ENCODE measurements around the gene PCDH9.

Gene PCDH9

DNA sequence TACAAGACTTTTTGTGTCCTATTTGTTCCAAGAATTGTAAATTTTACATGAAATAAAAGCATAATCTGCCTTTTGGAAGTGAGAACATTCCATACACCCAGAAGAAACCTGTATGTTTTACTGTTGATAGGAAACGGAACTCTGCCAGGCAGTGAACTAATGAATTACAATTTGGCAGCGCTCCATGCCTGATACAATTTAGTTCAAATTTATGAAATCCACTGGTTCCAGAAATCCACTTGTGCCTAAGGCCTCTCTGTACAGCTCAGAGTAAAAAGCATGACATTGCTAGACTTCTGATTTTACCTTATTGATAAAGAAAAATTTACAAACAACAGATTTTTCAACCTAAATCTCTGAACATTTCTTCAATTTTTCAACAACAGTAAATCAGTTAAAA lies 78.1 kb downstream of the PCDH9 start:
- no peak for DNase-seq

DNA sequence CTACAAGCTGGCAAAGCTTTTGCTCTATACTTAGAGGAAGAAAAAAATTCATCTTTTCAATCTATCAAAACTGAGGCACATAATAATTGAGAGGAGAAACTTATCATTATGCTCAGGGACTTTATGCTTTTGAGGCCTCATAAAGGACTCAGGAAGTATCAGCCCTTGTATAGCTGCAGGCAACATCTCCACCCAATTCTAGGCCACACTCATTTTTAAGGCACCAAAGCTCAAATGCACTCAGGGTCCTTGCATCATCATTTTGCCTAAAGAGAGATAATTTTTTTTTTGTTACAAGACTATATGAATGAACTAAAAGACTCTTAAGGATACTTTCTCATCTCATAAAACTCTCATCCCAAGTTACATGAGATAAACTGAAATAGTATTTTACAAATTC lies 78.5 kb downstream of the PCDH9 start:
- no peak for DNase-seq

DNA sequence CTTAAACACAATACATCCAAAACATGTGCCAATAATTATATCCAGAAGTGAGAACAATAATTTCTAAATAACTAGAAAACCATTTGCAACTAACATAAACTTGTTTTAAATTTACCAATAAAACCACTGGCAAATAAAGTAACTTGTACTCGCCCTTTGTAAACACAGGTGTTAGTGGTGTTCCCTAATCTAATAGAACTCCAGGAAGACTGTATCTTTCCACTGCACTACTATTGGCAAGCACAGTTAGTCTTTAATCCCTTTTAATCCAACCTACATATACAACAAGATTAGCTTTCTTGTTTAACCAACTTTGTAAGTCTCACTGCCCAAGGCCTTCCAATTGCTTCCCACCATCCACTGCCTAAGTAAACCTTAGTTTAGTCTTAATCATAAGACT lies 79.5 kb downstream of the PCDH9 start:
- DNase-seq: no peak

DNA sequence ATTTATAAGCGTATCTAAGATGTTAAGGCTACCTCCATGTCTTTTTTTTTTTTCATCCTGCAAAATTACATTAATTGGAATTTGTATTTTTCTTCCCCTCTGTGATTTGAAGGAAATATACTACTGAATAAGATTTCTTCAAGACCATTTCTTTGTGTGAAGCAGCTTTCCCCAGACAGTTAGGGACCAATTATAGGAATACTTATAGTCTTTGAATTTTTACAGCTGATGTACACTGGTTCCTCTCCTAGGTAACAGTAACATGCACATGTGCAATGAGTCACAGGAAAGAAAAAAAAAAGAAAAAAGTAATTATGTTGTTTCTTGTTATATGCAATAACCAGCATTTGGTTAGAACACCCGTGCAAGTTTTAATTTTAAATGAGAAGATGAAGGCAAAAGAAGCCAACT lies 82.0 kb downstream of the PCDH9 start:
- no peak for DNase-seq

DNA sequence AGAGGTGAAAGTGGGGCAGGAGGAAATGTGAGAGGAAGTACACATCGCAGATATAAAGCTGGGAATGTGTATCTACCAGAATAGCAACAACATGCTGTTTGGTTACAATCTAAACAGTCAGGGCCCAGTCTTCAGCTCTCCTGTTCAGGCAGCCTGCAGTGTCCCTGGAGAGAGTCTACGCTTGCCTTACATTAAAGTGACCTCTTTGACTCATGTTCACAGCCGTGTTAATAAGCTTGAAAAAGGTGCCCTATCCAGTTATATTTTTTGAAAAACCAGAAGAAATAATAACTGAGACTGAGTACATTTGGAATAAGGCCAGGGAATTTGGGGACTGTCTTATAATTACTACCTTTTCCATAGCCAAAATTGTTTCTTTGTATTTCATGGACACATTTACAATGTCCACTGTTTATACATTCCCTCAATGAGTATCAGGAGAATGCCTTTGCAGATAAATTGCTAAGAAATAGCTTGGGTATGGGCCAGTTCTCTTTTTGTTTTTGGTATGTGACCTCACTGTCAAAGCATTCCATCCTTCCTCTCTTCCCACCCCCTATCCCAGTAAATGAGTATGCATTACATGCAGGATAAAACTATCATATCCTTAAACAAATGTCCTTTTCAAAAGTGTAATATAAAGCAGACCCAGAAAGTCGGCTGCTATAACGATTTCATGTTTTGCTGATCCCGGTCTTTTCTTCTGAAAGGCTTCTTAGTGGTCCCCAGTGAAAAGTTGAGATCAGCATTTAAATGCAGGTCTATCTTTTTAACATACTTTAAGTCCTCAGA lies 82.6 kb downstream of the PCDH9 start:
- no peak for DNase-seq

DNA sequence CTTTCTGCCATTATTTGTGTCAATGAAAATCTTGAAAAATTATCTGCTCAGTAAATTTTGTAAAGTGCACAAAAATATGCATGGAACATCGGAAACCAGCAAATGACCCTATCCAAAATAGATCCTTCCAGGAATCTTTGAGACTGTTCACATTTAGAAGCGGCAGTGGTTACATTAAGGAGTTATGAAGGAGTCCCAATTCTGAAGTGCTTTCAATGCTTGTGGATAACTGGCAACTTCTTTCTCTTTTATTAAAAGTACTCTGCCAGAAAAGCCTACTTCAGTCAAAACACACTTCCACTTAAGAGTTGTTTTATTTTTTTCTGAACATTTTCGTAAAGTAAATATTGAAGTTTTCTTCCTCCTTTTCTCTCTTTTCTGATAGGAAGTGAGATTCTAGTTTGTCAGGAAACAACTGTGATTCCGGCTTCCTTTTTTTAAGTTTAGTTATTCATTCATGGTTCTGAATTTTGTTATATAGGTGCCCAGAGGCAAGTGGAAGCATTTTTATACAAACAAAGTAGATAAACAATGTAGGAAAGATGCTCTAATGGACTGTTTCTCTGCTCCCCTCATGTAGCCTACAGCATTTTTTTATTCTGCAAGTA lies 83.5 kb downstream of the PCDH9 start:
- no peak for DNase-seq

DNA sequence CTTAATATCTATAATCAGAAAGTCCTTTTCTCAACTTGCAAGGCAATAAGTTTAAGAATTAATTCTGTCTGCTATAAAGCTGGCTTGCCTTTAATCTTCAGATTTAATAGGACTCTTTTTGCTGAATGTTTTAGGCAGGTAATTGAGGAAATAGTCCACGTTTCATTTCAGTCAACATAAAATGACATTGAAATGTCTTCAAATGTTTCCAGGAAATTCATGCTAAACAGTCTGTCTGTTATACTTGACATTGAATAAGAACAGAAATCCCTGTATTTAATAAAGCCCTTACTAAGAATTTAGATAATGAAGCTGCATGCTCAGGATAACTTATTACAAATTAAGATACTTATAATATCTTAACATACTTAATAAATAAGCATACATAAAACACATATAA lies 84.2 kb downstream of the PCDH9 start:
- no peak for DNase-seq

DNA sequence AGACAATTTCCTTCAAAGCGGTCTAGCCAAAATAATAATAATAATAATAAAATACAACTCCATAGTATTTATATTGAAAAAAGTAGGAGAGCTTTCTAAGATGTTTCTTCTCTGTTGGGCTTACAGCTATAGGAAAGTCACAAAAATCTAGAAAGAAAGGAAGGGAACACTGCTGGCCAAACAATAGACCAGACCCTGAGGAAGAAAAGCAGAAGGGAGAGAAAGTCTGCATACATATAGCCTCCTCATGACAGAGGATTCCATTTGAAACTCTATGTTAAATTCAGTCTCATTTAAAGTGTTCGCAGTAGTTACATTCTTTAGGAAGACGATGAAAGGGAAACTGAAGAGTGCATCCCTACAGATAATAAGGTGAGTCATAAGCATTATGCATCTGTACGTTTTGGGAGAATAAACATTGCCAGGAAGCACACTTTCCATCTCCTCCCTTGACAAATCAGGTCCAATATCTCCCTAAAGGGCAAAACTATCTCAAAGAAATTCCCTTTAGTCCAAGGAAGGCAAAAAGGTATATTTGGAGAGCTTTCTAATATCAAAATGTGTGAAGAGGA lies 86.5 kb downstream of the PCDH9 start:
- DNase-seq: no peak

DNA sequence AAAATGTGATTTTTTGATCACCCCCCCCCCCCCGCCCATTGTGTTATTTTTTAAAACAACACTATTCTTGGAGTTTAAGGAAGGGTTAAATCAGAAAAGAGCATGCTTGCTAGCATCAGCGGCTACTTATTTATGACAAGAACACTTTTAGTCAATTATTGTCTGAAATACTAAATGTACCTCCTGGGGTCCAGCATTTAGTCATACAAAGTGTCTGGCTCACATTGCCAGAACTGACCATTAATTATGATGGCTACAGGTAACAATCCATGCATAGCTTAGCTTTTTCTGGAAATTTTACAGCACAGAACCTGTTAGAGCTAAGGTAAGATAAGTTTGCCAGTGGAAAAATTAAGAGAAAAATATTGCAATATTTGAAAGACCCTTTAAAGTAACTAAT lies 90.1 kb downstream of the PCDH9 start:
- no peak for DNase-seq

DNA sequence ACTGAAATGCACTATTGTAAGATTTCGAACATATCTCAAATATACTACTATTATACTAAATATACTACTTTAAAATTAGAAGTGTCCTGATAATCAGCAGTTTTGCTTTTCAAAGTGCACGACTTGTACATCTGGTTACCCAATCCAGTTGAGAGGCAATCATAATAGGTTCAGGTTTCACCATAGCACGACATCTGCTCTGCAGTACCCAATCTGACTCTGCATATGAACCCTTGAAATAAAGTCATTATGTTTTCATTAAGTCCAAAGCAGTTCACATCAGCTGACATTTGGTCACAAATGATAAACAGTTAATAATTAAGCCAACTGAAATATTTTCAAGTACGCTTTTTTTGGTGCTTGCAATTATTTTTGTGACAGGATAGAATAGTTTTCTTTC lies 90.6 kb downstream of the PCDH9 start:
- DNase-seq: no peak

DNA sequence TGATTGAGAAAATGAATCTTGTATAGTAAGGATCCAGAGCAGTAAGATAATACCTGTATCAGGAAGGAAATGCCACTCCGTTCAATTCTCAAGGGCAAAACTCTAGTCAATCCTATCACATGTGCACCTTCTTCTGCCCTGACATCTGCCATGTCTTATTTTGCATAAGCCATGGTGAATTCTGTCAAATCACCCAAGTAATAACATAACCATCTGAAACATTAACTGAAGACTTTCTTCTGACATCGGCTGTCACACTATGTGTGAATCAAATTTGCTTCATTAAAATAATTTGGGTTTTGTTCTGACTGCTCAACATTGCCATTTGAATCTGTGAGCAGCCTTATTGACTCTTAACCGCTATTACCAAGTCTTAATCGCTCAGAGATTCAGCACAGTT lies 91.2 kb downstream of the PCDH9 start:
- DNase-seq: no peak

DNA sequence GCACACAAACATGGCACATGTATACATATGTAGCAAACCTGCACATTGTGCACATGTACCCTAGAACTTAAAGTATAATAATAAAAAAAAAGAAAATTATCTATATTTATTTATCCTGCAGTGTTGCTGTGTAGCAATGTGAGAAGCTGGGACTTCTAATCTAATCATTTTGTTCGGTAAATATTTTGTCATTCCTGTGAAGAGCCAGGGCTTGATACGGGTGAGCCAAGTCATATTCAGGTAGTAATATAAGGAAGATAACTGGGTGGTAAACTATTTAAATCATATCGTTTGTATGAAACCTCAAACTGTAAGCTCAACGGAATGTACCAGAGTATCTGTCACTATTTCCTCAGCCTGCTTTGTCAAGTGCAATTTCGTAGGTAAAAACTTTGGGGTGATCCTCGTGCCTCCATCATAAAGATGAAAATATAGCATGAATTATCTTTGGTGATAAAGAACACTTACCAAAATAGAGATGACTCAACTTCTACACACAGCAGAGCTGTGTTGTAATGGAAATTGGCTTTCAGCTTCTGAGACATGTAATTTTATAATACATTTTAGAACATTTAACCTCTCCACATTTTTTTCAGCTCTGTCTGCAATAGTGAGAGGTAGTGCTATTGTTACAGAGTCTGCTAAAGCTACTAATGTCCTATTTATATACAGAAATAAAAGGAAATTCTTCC lies 92.9 kb downstream of the PCDH9 start:
- DNase-seq: no peak

DNA sequence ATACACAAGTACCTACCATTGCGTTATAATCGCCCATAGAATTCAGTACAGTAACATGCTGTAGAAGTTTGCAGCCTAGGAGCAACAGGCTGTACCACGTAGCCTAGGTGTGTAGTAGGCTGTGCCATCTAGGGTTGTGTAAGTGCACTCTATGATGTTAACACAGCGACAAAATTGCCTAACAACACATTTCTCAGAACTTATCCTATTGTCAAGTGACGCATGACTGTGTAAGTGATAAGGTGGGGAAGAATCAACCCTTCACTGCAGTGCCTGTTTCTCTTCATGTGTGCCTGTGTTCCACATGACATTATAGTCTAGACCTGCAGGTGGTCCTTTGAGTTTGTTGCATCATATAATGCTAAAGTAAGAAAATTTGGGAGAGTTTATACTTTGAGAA lies 94.0 kb downstream of the PCDH9 start:
- no peak for DNase-seq

DNA sequence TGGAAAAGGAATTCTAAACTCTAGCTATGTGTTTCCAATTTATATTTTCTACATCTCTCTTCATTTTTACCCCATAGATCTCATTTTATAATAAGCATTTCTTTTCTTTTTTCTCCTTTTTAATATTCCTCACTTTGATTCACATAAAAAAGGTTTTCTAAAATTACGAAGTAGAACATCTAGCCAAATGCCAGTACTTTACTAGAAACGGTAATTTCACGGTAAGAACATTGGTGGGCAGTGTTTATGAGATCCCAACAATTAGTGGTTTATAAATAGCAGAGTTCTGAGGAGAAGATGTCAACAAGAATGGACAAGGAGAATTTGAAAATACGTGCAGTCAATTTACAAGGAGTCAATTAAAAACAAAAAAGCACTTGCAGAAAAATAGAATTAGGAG lies 94.8 kb downstream of the PCDH9 start:
- no peak for DNase-seq

DNA sequence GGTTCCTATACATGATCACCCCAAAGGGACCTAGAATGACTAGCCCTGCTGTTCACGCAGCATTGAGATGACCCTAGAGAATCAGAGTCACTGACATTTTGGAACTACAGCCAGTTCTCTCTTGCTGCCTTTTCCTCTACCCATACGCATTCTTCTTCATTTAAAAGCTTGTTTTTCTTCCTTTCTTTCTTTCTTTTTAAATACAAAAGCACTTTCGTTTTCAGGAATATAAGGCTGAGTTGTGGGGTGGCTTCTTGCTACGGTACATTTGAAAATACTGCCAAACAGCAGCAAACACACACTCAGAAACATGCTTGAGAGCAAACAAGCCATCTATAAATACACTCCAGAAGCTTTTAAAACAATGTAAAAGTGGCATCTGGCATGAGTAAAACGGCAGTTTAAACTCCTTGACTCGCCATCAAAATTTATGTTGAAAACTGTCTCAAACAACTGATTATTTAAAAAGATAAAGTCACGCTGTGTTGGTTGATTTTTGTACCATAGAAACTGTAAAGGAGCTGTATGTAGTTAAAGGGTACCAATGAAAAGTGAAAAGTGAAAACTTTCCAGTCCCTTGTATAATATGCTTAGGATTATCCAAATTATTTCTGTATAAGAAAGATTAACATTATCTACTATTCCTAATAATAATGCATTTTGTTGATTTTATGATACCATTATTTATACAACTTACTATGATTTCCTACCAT lies 95.6 kb downstream of the PCDH9 start:
- peak; percentile 0 for DNase-seq

DNA sequence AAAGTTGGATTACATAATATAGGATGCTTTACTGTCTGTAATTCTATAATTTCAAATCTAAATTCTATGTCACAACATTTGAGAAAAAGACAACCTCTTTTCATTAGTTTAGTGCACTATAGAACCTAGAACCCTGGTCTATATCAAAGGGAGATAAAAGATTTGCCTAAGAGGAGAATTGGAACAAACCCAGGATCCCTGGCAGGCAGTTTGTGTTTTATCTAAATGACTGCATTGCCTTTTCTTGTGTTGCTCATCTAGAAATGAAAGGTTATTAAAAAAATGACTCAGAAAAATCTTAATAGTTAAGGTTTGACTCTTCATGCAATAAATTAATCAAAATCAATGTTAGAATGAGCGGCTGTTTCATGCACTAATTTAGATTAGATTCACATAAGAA lies 96.7 kb downstream of the PCDH9 start:
- DNase-seq: no peak

DNA sequence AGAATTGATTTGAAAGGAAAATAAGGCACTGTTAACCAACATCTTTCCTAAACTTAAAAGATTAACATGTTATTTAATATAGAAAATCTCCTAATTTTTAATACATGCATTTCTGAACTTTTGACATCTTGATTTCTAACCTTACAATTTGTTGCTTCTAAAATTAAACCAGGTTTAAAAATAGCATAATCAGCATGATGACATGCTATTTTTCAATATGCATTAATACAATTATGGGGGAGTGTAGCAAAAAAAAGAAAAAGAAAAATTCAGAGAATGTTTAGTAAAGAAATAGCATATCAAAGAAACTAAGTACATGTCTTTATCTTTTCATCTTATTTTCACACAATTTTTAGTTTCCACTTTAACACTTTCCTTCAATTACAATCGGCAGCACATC lies 98.7 kb downstream of the PCDH9 start:
- DNase-seq: no peak

DNA sequence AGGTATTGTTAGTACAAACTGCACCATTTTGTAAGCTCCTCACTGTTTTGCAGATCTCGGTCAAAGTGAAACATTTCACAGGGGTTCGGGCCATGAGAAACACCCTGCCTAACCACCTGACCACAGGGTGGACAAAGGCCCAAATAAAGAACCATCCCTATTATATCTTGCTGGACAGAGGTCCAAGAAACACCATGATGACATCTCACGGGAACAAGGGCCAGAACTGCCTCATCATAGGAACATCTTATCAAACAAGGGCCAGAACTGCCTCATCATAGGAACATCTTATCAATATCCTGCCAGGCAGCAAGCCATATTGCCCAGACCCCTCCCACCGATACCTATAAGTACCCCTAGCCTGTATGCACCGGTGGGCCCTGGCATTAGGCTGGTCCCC lies 99.7 kb downstream of the PCDH9 start:
- no peak for DNase-seq

DNA sequence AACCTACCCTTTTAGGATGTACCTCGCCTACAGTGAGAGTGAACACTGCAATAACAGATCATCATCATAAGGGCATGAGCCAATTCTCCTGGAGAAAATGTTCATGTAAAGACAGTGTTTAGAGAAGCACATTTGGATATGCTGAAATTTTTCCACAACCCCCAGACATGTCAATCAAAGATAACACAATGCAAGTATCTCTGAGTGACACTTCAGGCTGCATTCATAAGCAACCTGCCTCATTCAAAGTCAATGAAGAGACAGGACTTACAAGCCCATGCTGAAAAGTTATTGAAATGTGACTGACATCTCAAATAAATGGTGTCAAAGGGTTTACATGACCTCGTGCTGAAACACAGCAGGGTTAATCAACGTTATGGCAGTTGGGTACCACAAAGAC lies 102.0 kb downstream of the PCDH9 start:
- DNase-seq: no peak

DNA sequence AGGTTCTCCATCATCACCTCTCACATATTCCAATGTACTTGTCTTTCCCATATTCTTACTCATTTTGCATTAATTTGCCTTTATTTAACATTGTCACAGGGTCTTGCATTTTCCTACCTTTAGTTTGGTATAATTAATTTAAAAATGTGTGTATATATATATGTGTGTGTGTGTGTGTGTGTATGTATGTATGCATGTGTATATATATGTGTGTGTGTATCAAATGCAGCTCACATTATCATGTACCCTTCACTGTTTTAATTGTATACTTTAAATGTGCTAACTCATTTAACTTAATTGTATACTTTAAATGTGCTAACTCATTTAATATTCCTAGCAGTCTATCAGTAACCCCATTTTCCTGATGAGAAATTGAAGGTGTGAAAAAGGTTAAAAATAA lies 104.5 kb downstream of the PCDH9 start:
- DNase-seq: no peak

DNA sequence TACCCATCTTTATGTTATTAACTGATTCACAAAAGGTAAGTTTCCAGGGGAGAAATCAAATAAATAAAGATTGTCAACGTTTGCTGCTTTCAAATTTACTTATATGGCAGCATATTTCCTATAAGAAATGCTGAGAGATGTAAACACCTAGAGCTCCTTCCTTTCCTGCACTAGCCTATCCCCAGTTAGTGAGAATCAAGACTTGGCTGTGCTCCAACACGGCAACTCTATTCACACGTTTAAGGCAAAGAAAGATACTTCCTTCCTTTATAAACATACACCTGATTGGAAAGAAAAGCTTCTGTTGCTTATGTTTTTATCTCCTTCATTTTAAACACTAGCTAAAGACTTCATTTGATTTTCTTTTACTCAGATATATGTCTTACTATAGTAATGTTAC lies 107.0 kb downstream of the PCDH9 start:
- no peak for DNase-seq

DNA sequence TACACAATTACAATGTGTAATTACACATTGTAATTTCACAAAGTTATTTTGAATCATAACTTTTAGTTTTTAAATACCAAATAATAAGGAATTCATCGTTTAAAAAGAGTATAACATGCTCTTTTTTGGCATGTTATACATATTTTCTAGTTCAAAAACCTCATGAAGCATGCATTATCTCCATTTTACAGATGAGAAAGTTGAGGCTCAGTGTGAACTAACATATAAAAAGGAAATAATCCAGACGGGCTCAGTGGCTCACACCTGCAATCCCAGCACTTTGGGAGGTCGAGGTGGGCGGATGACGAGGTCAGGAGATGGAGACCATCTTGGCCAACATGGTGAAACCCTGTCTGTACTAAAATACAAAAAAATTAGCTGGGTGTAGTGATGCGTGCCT lies 107.9 kb downstream of the PCDH9 start:
- DNase-seq: no peak

DNA sequence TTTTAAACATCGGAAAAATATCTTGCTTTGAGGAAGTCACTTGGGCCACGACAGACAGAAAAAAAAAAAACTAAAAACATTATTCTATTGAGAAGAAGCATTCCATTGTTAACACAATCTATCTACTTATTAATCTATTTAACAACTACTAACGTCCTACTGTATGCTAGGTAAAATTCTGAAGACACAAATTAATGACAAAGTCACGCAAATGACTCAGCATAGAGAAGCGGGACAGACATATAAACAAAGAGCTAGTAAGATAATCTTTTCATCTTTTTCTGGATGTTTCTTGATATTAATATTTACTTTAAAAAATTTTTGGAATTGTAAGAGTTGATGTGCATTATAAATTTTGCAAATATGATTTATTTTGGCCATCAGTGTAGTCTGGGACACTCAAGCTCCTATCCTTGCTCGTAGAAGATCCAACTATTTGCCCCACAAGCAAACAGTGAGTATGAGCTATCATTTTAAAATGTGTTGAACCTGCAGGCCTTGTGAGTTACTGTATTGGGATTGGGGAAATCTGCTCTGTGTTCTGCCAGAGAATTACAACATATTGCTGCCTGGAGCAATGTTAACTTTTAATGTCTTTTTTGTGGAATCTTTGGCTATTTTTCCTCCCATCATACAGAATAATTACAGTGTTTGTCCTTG lies 109.1 kb downstream of the PCDH9 start:
- DNase-seq: no peak
